Measurements from ENCODE around the gene KCTD20. TPM values are rescaled to one million over a fixed set of nuclear protein-coding genes. Genes with fewer than 3 reads are reported as not detected.

Gene KCTD20
- total and polyA plus RNA-seq, 4 donors = 52.8 to 108 (median 69.7) TPM

DNA sequence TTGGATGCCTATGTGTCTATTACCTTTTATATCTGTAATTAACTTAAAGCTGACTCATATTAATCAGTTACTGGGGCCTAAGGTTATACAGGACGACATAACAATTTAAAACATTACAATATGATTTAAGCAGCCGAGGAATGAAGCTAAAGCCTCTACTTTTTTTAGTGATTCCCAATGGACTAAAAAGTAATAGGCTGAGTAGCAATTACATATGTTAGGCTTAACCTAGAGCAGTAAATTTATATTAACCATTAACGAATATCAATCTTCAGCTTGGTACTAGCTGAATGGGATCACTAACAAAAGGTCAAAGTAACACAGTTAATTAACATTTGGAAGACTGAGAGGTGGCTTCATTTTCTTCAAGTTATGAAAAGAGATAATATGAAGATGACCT, 61.4 kb downstream of the KCTD20 start:
- H3K27ac ChIP-seq (ENCODE audit: low read depth, low read length) = no peak overlapping the region
- peaks cover 8% of the 10 kb centered on the region for H3K36me3 ChIP-seq (ENCODE audit: control insufficient read depth, insufficient read depth, low read length)
- no peak for DNase-seq (ENCODE audit: low read depth in 4 of 6, low spot score in 6 of 6)
- H3K27me3 ChIP-seq (ENCODE audit: control insufficient read depth, insufficient read depth, low read length) = no peaks in the 10 kb centered on the region
- H3K4me3 ChIP-seq (ENCODE audit: low read depth, low read length) = no peak overlapping the region
- H3K9me3 ChIP-seq (ENCODE audit: control insufficient read depth, insufficient read depth, low read length) = no peaks in the 10 kb centered on the region
- no peaks in the 10 kb centered on the region for H3K4me1 ChIP-seq (ENCODE audit: control insufficient read depth, insufficient read depth, low read length)
- no CpG with 5 or more reads among the region's 3 CpGs for WGBS (ENCODE audit: insufficient coverage)

DNA sequence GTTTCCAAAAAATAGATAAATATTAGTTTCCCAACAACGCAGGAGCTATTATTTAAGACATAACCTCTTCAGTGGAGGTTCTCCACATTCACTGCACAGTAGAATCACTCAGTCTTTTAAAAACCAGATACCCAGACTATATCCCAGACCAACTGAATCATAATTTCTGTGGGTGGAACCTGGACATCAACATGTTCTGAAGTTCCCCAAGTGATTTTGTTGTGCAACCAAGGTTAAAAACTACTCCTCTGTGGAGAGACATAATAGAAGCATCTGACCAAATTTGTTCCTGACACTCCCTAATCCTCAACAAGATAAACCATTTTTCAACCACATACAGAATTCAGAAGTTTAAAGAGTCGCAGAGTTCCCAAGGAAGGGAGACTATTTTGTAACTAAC, 62.2 kb downstream of the KCTD20 start:
- H3K27me3 ChIP-seq (ENCODE audit: control insufficient read depth, insufficient read depth, low read length) = no peaks in the 10 kb centered on the region
- H3K9me3 ChIP-seq (ENCODE audit: control insufficient read depth, insufficient read depth, low read length) = no peaks in the 10 kb centered on the region
- H3K36me3 ChIP-seq (ENCODE audit: control insufficient read depth, insufficient read depth, low read length) = peaks cover 14% of the 10 kb centered on the region
- no peaks in the 10 kb centered on the region for H3K4me1 ChIP-seq (ENCODE audit: control insufficient read depth, insufficient read depth, low read length)
- H3K4me3 ChIP-seq (ENCODE audit: low read depth, low read length) = no peak overlapping the region
- WGBS (ENCODE audit: insufficient coverage) = 80% methylated on average over 1 of the region's 2 CpGs
- no peak for DNase-seq (ENCODE audit: low read depth in 4 of 6, low spot score in 6 of 6)
- no peak overlapping the region for H3K27ac ChIP-seq (ENCODE audit: low read depth, low read length)

DNA sequence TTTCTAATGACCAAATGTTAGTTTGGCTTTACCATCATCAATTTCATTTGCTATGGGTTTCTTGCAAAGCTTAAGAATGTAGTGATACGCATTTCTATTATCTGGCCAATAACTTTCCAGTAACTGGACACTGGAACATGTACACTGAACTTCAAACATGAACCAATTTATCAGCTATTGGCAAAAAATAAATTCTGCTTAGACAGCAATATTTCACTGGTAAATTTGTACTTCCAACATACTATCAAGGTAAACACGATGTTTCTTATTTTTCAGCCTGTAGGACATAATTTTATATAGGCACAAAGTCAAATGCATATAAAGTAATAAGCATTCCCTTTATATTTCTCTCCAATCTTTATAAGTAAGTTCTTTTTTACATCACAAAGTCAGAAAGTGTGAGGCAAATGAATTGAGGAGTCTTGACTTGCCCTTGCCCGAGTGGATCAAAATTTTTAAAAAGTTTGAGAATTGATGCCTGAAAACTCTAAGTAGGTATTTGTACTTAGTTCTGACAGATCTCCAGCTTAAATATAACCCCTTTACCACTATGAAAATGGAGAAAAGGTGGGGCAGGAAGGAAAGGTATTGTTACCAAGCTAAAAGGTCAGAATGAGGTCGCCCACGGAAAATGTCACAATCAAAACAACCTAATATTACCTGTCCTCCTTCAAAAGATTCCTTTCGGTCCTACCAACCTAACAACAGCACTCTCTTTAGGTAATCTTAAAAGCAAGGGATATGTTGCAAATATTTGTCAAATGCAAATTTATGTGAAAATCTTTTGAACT, 63.1 kb downstream of the KCTD20 start:
- Histone ChIP-seq H3K4me3 (ENCODE audit: low read depth, low read length) (no peak overlapping the region), H3K27ac (ENCODE audit: low read depth, low read length) (no peak overlapping the region), H3K4me1 (ENCODE audit: control insufficient read depth, insufficient read depth, low read length) (no peaks in the 10 kb centered on the region), H3K36me3 (ENCODE audit: control insufficient read depth, insufficient read depth, low read length) (peaks cover 20% of the 10 kb centered on the region), H3K27me3 (ENCODE audit: control insufficient read depth, insufficient read depth, low read length) (no peaks in the 10 kb centered on the region), H3K9me3 (ENCODE audit: control insufficient read depth, insufficient read depth, low read length) (no peaks in the 10 kb centered on the region)
- no peak for DNase-seq (ENCODE audit: low read depth in 4 of 6, low spot score in 6 of 6)
- no CpG with 5 or more reads among the region's 6 CpGs for WGBS (ENCODE audit: insufficient coverage)

DNA sequence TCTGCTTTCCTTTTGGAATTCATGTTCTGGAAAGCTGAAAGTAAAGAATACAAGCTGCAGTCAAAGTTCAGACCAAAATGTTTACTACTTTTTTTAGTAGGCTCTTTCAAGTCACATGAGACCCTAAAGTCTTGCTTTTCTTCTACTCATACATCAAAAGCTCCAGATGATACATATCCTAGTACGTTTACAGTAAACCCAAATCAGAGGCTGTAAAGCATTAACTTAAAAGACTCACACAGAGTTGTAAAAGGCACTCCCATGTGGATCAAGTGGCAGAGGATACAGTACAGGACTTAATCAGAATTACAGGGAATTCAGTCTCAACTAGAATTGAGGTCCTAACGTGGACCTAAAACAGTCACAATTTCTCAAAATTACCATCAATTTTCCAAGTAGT, 63.8 kb downstream of the KCTD20 start:
- no peaks in the 10 kb centered on the region for H3K27me3 ChIP-seq (ENCODE audit: control insufficient read depth, insufficient read depth, low read length)
- H3K4me1 ChIP-seq (ENCODE audit: control insufficient read depth, insufficient read depth, low read length) = no peaks in the 10 kb centered on the region
- no peak for DNase-seq (ENCODE audit: low read depth in 4 of 6, low spot score in 6 of 6)
- H3K27ac ChIP-seq (ENCODE audit: low read depth, low read length) = no peak overlapping the region
- WGBS (ENCODE audit: insufficient coverage) = no CpG with 5 or more reads among the region's 2 CpGs
- H3K9me3 ChIP-seq (ENCODE audit: control insufficient read depth, insufficient read depth, low read length) = no peaks in the 10 kb centered on the region
- H3K36me3 ChIP-seq (ENCODE audit: control insufficient read depth, insufficient read depth, low read length) = peaks cover 25% of the 10 kb centered on the region
- no peak overlapping the region for H3K4me3 ChIP-seq (ENCODE audit: low read depth, low read length)

DNA sequence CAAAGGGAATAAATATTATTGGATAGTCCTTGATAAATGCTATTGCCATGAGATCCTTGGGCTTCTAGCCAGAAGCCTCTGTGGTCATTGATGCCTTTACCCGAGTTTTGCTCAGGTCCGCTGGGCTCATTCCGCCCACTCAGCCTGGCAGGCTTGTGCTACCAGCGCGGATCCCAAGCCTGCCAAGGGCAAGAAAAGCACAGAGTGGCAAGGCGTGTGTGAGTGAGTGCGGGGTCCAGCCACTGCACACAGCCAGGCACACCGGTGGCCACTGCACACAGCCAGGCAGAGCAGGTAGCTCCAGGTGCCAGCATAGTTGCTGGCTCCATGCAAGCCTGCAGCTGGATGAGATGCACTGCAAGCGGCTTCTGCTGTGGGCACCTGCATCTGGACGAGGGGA, 65.7 kb downstream of the KCTD20 start:
- no peak overlapping the region for H3K4me3 ChIP-seq (ENCODE audit: low read depth, low read length)
- no peak overlapping the region for H3K27ac ChIP-seq (ENCODE audit: low read depth, low read length)
- 85% methylated on average over 10 of the region's 10 CpGs for WGBS (ENCODE audit: insufficient coverage)
- H3K4me1 ChIP-seq (ENCODE audit: control insufficient read depth, insufficient read depth, low read length) = no peaks in the 10 kb centered on the region
- H3K27me3 ChIP-seq (ENCODE audit: control insufficient read depth, insufficient read depth, low read length) = no peaks in the 10 kb centered on the region
- DNase-seq (ENCODE audit: low read depth in 4 of 6, low spot score in 6 of 6) = no peak
- peaks cover 31% of the 10 kb centered on the region for H3K36me3 ChIP-seq (ENCODE audit: control insufficient read depth, insufficient read depth, low read length)
- no peaks in the 10 kb centered on the region for H3K9me3 ChIP-seq (ENCODE audit: control insufficient read depth, insufficient read depth, low read length)

DNA sequence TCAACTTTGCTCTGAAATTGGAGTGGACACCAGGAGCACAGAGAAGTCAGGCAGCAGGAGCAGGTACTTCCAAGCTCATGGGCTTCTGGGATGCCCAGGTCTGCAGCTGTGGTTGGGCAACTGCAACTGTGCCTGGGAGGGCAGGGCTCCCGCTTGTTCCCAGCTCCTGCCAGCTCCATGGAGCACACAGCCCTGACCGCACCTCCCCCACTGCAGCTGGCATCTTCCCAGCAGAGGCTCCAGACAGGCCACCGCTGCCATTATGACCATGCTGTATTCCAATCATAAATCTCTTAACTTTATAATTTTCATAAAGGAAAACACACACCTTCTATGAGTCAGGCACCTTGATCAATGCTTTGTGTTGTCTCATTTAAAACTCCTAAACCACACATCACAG, 67.6 kb downstream of the KCTD20 start:
- DNase-seq (ENCODE audit: low read depth in 4 of 6, low spot score in 6 of 6) = no peak
- H3K4me3 ChIP-seq (ENCODE audit: low read depth, low read length) = no peak overlapping the region
- no peaks in the 10 kb centered on the region for H3K4me1 ChIP-seq (ENCODE audit: control insufficient read depth, insufficient read depth, low read length)
- no peaks in the 10 kb centered on the region for H3K9me3 ChIP-seq (ENCODE audit: control insufficient read depth, insufficient read depth, low read length)
- peaks cover 41% of the 10 kb centered on the region for H3K36me3 ChIP-seq (ENCODE audit: control insufficient read depth, insufficient read depth, low read length)
- H3K27me3 ChIP-seq (ENCODE audit: control insufficient read depth, insufficient read depth, low read length) = no peaks in the 10 kb centered on the region
- no peak overlapping the region for H3K27ac ChIP-seq (ENCODE audit: low read depth, low read length)
- 100% methylated on average over 3 of the region's 3 CpGs for WGBS (ENCODE audit: insufficient coverage)

DNA sequence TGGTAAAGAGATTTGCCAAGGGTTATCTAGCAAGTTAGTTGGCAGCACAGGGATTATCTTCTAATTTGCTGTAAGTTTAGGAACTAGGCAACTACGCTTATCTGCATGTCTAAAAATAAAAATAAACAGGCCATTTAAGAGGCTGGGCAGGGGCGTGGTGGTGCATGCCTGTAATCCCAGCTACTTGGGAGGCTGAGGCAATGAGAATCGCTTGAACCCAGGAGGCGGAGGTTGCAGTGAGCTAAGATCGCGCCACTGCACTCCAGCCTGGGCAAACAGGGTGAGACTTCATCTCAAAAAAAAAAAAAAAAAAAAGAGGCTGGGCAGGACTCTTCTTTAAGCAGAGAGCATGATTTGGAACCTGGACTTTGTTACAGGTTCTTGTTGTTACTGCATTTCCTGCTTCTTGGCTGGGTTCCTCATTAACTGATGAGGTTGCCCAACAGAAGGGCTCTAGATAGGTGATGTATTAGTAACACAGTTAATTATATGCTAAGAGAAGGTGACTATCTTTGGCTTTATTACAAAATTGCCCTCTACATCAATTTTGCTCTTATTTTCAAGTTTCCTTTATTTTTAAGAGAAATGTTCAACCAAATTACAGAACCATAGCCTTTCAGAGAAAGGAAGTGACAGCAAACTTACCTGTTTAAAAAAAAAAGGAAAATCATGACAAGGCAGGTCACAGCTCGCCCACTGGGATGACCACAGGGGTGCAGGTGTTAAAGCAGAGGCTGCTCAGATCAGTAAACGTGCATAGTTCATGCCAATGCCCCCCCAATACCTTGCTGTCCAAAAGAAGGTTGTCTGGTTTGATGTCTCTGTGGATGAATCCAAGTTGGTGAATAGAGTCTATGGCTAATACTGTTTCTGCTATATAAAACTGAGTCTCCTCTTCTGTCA, 72.0 kb downstream of the KCTD20 start:
- 100% methylated on average over 6 of the region's 8 CpGs for WGBS (ENCODE audit: insufficient coverage)
- H3K9me3 ChIP-seq (ENCODE audit: control insufficient read depth, insufficient read depth, low read length) = no peaks in the 10 kb centered on the region

DNA sequence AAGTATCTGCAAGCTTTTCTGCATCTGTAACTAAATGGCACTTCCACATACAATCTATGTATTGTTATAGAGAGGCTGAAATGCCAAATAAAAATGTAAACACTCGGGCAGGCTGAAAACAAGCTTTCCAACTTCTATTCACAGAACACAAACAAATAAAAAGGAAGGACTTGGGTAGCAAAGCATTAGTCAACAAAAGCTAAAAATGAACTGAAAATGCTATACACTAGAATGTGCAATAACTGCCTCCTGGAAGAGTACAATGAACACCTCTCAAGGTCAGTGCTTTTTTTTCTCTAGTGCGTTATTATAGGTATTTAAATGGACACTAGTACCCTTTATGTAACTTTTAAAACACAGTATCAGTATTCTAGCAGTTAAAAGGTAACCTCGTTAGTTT, 73.0 kb downstream of the KCTD20 start:
- H3K36me3 ChIP-seq (ENCODE audit: control insufficient read depth, insufficient read depth, low read length) = peaks cover 22% of the 10 kb centered on the region
- H3K27me3 ChIP-seq (ENCODE audit: control insufficient read depth, insufficient read depth, low read length) = no peaks in the 10 kb centered on the region
- no peaks in the 10 kb centered on the region for H3K9me3 ChIP-seq (ENCODE audit: control insufficient read depth, insufficient read depth, low read length)
- H3K4me3 ChIP-seq (ENCODE audit: low read depth, low read length) = no peak overlapping the region
- WGBS (ENCODE audit: insufficient coverage) = no CpG with 5 or more reads among the region's 3 CpGs
- H3K27ac ChIP-seq (ENCODE audit: low read depth, low read length) = no peak overlapping the region
- DNase-seq (ENCODE audit: low read depth in 4 of 6, low spot score in 6 of 6) = no peak
- H3K4me1 ChIP-seq (ENCODE audit: control insufficient read depth, insufficient read depth, low read length) = no peaks in the 10 kb centered on the region

More for the DNA sequence above, 72.0 kb downstream of the KCTD20 start:
- Histone ChIP-seq H3K4me3 (ENCODE audit: low read depth, low read length) (no peak overlapping the region), H3K4me1 (ENCODE audit: control insufficient read depth, insufficient read depth, low read length) (no peaks in the 10 kb centered on the region), H3K36me3 (ENCODE audit: control insufficient read depth, insufficient read depth, low read length) (peaks cover 29% of the 10 kb centered on the region), H3K27ac (ENCODE audit: low read depth, low read length) (no peak overlapping the region), H3K27me3 (ENCODE audit: control insufficient read depth, insufficient read depth, low read length) (no peaks in the 10 kb centered on the region)
- no peak for DNase-seq (ENCODE audit: low read depth in 4 of 6, low spot score in 6 of 6)

DNA sequence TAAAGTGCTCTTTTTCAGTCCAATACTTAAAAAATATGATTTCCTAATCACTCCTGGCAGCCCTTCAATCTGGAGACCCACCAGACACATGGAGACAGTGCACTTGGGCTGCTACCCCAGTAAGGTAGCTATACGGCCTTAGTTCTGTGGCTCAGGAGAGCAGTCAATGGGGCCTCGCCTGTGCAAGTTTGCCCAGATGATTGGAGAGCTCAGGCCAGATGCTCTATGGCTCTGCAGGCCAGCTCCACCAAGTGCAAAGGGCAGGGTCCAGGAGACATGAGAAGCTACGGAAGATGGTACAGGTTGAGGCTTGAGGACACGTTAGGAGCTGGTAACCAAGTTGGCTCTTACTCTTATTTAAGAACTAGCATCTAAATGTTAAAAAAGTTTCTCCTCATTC, 73.8 kb downstream of the KCTD20 start:
- H3K36me3 ChIP-seq (ENCODE audit: control insufficient read depth, insufficient read depth, low read length) = peaks cover 18% of the 10 kb centered on the region
- DNase-seq (ENCODE audit: low read depth in 4 of 6, low spot score in 6 of 6) = no peak
- no peaks in the 10 kb centered on the region for H3K9me3 ChIP-seq (ENCODE audit: control insufficient read depth, insufficient read depth, low read length)
- no peak overlapping the region for H3K4me3 ChIP-seq (ENCODE audit: low read depth, low read length)
- H3K27ac ChIP-seq (ENCODE audit: low read depth, low read length) = no peak overlapping the region
- WGBS (ENCODE audit: insufficient coverage) = 88% methylated on average over 2 of the region's 4 CpGs
- no peaks in the 10 kb centered on the region for H3K4me1 ChIP-seq (ENCODE audit: control insufficient read depth, insufficient read depth, low read length)
- H3K27me3 ChIP-seq (ENCODE audit: control insufficient read depth, insufficient read depth, low read length) = no peaks in the 10 kb centered on the region

All from spinal cord (tissue), 10 donors.